ENCODE measurements around the gene SRSF11.

SRSF11 gene

GRCh38 chr1:70265946-70266345, 44.8 kb downstream of the SRSF11 start:
- no peak for TF ChIP-seq CTCF (IDR thresholded peaks at IDR 0.05; ENCODE audit: control insufficient read depth, insufficient read depth, low read depth, low read length, missing control alignments)
- H3K4me3 ChIP-seq (ENCODE audit: control insufficient read depth, low read depth, low read length), result no peak overlapping the region
- no peak for DNase-seq (ENCODE audit: low read depth)

- no peak for TF ChIP-seq CTCF (IDR thresholded peaks at IDR 0.05; ENCODE audit: control insufficient read depth, insufficient read depth, low read depth, low read length, missing control alignments)
- H3K4me3 ChIP-seq (ENCODE audit: control insufficient read depth, low read depth, low read length), result no peak overlapping the region
- DNase-seq (ENCODE audit: low read depth), result no peak
Observed at GRCh38 chr1:70277875-70278274, 56.7 kb downstream of the SRSF11 start.

GRCh38 chr1:70278710-70279109, 57.5 kb downstream of the SRSF11 start:
- no peak overlapping the region for H3K4me3 ChIP-seq (ENCODE audit: control insufficient read depth, low read depth, low read length)
- no peak for DNase-seq (ENCODE audit: low read depth)
- no peak for TF ChIP-seq CTCF (IDR thresholded peaks at IDR 0.05; ENCODE audit: control insufficient read depth, insufficient read depth, low read depth, low read length, missing control alignments)

- no peak for DNase-seq (ENCODE audit: low read depth)
- TF ChIP-seq CTCF (IDR thresholded peaks at IDR 0.05; ENCODE audit: control insufficient read depth, insufficient read depth, low read depth, low read length, missing control alignments), result no peak
- H3K4me3 ChIP-seq (ENCODE audit: control insufficient read depth, low read depth, low read length), result no peak overlapping the region
Observed at GRCh38 chr1:70284366-70284765, 63.2 kb downstream of the SRSF11 start.

- TF ChIP-seq CTCF (IDR thresholded peaks at IDR 0.05; ENCODE audit: control insufficient read depth, insufficient read depth, low read depth, low read length, missing control alignments), result no peak
- H3K4me3 ChIP-seq (ENCODE audit: control insufficient read depth, low read depth, low read length), result no peak overlapping the region
Observed at GRCh38 chr1:70286453-70286852, 65.3 kb downstream of the SRSF11 start.

GRCh38 chr1:70288166-70288565, 67.0 kb downstream of the SRSF11 start:
- no peak for TF ChIP-seq CTCF (IDR thresholded peaks at IDR 0.05; ENCODE audit: control insufficient read depth, insufficient read depth, low read depth, low read length, missing control alignments)
- no peak for DNase-seq (ENCODE audit: low read depth)
- no peak overlapping the region for H3K4me3 ChIP-seq (ENCODE audit: control insufficient read depth, low read depth, low read length)

More at GRCh38 chr1:70286453-70286852, 65.3 kb downstream of the SRSF11 start:
- DNase-seq (ENCODE audit: low read depth), result no peak

- no peak overlapping the region for H3K4me3 ChIP-seq (ENCODE audit: control insufficient read depth, low read depth, low read length)
- DNase-seq (ENCODE audit: low read depth), result no peak
- no peak for TF ChIP-seq CTCF (IDR thresholded peaks at IDR 0.05; ENCODE audit: control insufficient read depth, insufficient read depth, low read depth, low read length, missing control alignments)
Observed at GRCh38 chr1:70290218-70290617, 69.0 kb downstream of the SRSF11 start.

All from AG09309 (cell line).